IMR-90 (cell line): ENCODE results near the gene COL13A1.

Experiments used
- CEBPB ChIP-seq: IDR thresholded peaks from 2 replicates; pipeline ENCODE4 v1.6.1; 2012; ENCODE audit warnings: low read depth, low read length, improper control_type of control experiment
- CTCF ChIP-seq: conservative IDR thresholded peaks from 2 replicates; pipeline ENCODE4 v1.5.1; 2012; ENCODE audit warnings: mild to moderate bottlenecking, low read depth, low read length, improper control_type of control experiment
- MAFK ChIP-seq: IDR thresholded peaks from 2 replicates; pipeline ENCODE4 v1.6.1; 2012; ENCODE audit warnings: low read depth, low read length, improper control_type of control experiment
- NFE2L2 ChIP-seq: fragments of 150-350 bp; IDR thresholded peaks from 2 replicates; pipeline ENCODE4 v1.6.1; 2016; ENCODE audit warnings: low read depth, mild to moderate bottlenecking, low read length
- POLR2A ChIP-seq: IDR thresholded peaks from 2 replicates; pipeline ENCODE4 v1.6.1; 2012; ENCODE audit warnings: mild to moderate bottlenecking, low read depth, low read length
- RCOR1 ChIP-seq: IDR thresholded peaks from 2 replicates; pipeline ENCODE4 v1.6.1; 2012; ENCODE audit warnings: mild to moderate bottlenecking, low read length, improper control_type of control experiment; ENCODE audit not compliant: insufficient replicate concordance
- RFX5 ChIP-seq: IDR thresholded peaks from 2 replicates; pipeline ENCODE4 v1.8.0; 2012; ENCODE audit warnings: low read depth, mild to moderate bottlenecking, low read length, moderate library complexity
- SMC3 ChIP-seq: fragments of 150-350 bp; IDR thresholded peaks from 2 replicates; pipeline ENCODE4 v1.6.1; 2016; ENCODE audit warnings: low read depth, mild to moderate bottlenecking, antibody characterized with exemption, low read length, moderate library complexity
- TF ChIP-seq, protein P1 (sequence below): fragments of 150-350 bp; IDR thresholded peaks from 2 replicates; pipeline ENCODE4 v1.6.1; 2017; ENCODE audit warnings: mild to moderate bottlenecking, antibody characterized with exemption, low read length, low read depth

DNA sequence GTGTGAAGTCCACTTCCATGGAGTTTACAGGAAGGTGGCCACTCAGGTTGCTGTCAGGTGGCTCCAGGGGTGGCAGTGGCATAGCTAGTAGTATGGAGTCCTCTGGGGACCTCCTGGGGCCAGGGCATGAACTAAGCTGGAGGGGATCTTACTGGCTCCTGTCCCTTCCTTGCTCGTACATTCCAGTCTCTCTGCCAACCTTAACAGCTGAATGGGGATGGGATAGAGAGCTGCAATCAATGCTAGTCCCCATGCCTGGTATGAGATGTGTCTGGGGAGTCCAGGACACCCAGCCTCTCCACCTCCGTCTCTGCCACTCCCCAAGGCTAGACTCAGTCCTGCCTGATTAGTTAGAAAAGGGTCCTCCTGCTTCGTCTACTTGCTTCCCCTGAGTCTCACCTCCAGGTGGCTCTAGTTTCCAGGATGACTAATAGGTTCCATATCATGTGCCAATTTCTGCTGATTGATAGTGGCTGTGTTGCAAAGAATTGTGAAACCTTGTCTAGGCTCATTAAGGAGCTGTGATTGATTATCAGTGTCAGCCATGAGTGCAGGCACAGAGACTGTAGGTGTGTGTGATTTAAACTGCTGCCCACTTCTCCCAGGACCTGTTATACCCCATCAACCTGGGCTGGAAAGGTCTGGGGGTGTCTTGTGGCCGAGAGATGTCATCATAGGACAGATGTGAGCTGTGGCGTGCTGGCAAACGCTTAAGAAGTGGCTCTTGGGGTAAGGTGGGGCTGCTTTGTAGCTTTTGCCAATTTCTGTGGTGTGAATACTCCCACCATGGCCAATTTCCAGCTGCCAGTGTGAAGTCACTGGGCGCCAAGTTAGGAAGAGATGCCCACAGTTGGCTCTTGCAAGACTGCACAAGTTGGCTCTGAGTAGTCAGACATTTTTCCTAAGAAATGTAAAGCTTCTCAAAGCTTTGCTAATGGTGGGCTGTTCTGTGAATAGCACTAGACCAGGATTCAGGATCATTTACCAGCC, 59.8 kb downstream of the COL13A1 start:
- TF ChIP-seq CTCF (peak; percentile 33), POLR2A (no peak), RCOR1 (no peak), MAFK (no peak), CEBPB (peak; percentile 93), NFE2L2 (no peak), RFX5 (no peak), SMC3 (0 out of 2 replicates have a peak, but pooled peaks have one; percentile 15)
- TF ChIP-seq, protein P1, sequence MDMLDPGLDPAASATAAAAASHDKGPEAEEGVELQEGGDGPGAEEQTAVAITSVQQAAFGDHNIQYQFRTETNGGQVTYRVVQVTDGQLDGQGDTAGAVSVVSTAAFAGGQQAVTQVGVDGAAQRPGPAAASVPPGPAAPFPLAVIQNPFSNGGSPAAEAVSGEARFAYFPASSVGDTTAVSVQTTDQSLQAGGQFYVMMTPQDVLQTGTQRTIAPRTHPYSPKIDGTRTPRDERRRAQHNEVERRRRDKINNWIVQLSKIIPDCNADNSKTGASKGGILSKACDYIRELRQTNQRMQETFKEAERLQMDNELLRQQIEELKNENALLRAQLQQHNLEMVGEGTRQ: no peak
